ENCODE measurements around the gene PPT1. TPM values are rescaled to one million over a fixed set of nuclear protein-coding genes. Genes with fewer than 3 reads are reported as not detected.
A peak's percentile ranks its signal among the peaks of the same experiment; 100 is the strongest.

Gene PPT1
- total and polyA plus RNA-seq, 2 experiments from 2014 or later, result 67.4 to 202 TPM

- peaks cover 43% of the 10 kb centered on the region for H3K79me2 ChIP-seq (replicated peaks; ENCODE audit: insufficient read depth)
- H3K36me3 ChIP-seq (ENCODE audit: insufficient read depth), result no peaks in the 10 kb centered on the region
- H3K9me3 Mint-ChIP-seq, result no peaks in the 10 kb centered on the region; the same call in 2 of the 3 replicates
- H3K27ac ChIP-seq (ENCODE audit: low read depth), result peak overlapping the region; percentile 100
- peak overlapping the region; percentile 96 for H3K4me3 ChIP-seq
- peaks cover 20% of the 10 kb centered on the region for H3K36me3 Mint-ChIP-seq (ENCODE audit: low read depth)
- H4K20me1 ChIP-seq (replicated peaks; ENCODE audit: insufficient read depth), result peaks cover 27% of the 10 kb centered on the region
- DNase-seq (ENCODE audit: low spot score), result peak; percentile 91
- H3K9me2 ChIP-seq (ENCODE audit: insufficient read depth), result no peaks in the 10 kb centered on the region
- H3K4me2 ChIP-seq, result peak overlapping the region; percentile 80
- H3K27me3 ChIP-seq (ENCODE audit: insufficient read depth), result no peaks in the 10 kb centered on the region
- peak overlapping the region; percentile 97 for H3K4me3 Mint-ChIP-seq
- peak overlapping the region; percentile 99 for H3K27ac Mint-ChIP-seq
- TF ChIP-seq POLR2AphosphoS5 (IDR thresholded peaks at IDR 0.05; ENCODE audit: low read depth) (peak; percentile 92), STAT1 (IDR thresholded peaks at IDR 0.05; ENCODE audit: unreplicated experiment) (no peak)
- peaks cover 21% of the 10 kb centered on the region for H3K4me1 Mint-ChIP-seq
- H3F3A ChIP-seq (replicated peaks; ENCODE audit: low read depth), result peaks cover 3% of the 10 kb centered on the region; the same call in 1 of the 2 replicates
- H2AFZ ChIP-seq, result no peak overlapping the region
- H3K27me3 Mint-ChIP-seq (ENCODE audit: insufficient read depth, low read depth, poor library complexity), result peaks cover 10% of the 10 kb centered on the region
- H3K4me1 ChIP-seq (ENCODE audit: insufficient read depth), result peaks cover 13% of the 10 kb centered on the region
- peak; percentile 82 for ATAC-seq
These were observed 57.1 kb downstream of the PPT1 start for GRCh38 chr1:40039757-40040510.

GRCh38 chr1:40039245-40039756, 57.8 kb downstream of the PPT1 start:
- Histone ChIP-seq H3F3A (replicated peaks; ENCODE audit: low read depth) (peaks cover 3% of the 10 kb centered on the region; the same call in 1 of the 2 replicates), H3K36me3 (ENCODE audit: insufficient read depth) (no peaks in the 10 kb centered on the region), H3K79me2 (replicated peaks; ENCODE audit: insufficient read depth) (peaks cover 36% of the 10 kb centered on the region), H3K27ac (ENCODE audit: low read depth) (peak overlapping the region; percentile 100), H2AFZ (no peak overlapping the region), H3K9me2 (ENCODE audit: insufficient read depth) (no peaks in the 10 kb centered on the region), H3K4me1 (ENCODE audit: insufficient read depth) (peaks cover 13% of the 10 kb centered on the region), H3K4me3 (peak overlapping the region; percentile 96), H4K20me1 (replicated peaks; ENCODE audit: insufficient read depth) (peaks cover 22% of the 10 kb centered on the region), H3K27me3 (ENCODE audit: insufficient read depth) (no peaks in the 10 kb centered on the region), H3K4me2 (peak overlapping the region; percentile 80)
- peak overlapping the region; percentile 99 for H3K27ac Mint-ChIP-seq
- no peaks in the 10 kb centered on the region; the same call in 2 of the 3 replicates for H3K9me3 Mint-ChIP-seq
- DNase-seq (ENCODE audit: low spot score) (no peak), ATAC-seq (no peak)
- peaks cover 21% of the 10 kb centered on the region for H3K4me1 Mint-ChIP-seq
- no peak for TF ChIP-seq ZNF114 (CRISPR knock-in tag; IDR thresholded peaks at IDR 0.05)
- no peak; a peak in 1 of 4 replicates for TF ChIP-seq CTCF (conservative IDR thresholded peaks at IDR 0.05; ENCODE audit: low read depth in 2 of 2)
- H3K36me3 Mint-ChIP-seq (ENCODE audit: low read depth), result peaks cover 20% of the 10 kb centered on the region
- peaks cover 10% of the 10 kb centered on the region for H3K27me3 Mint-ChIP-seq (ENCODE audit: insufficient read depth, low read depth, poor library complexity)
- peak overlapping the region; percentile 97 for H3K4me3 Mint-ChIP-seq

- Histone ChIP-seq H4K20me1 (replicated peaks; ENCODE audit: insufficient read depth) (peaks cover 19% of the 10 kb centered on the region), H3K27me3 (ENCODE audit: insufficient read depth) (no peaks in the 10 kb centered on the region), H3K4me2 (peak overlapping the region; percentile 80), H2AFZ (no peak overlapping the region), H3K27ac (ENCODE audit: low read depth) (peak overlapping the region; percentile 100), H3K79me2 (replicated peaks; ENCODE audit: insufficient read depth) (peaks cover 30% of the 10 kb centered on the region), H3K9me2 (ENCODE audit: insufficient read depth) (no peaks in the 10 kb centered on the region), H3K4me1 (ENCODE audit: insufficient read depth) (peaks cover 13% of the 10 kb centered on the region), H3K36me3 (ENCODE audit: insufficient read depth) (no peaks in the 10 kb centered on the region), H3F3A (replicated peaks; ENCODE audit: low read depth) (peaks cover 3% of the 10 kb centered on the region; the same call in 1 of the 2 replicates), H3K4me3 (peak overlapping the region; percentile 96; the same call in 1 of the 2 replicates)
- DNase-seq (ENCODE audit: low spot score) (no peak), ATAC-seq (no peak)
- H3K36me3 Mint-ChIP-seq (ENCODE audit: low read depth), result peaks cover 15% of the 10 kb centered on the region
- H3K9me3 Mint-ChIP-seq, result no peaks in the 10 kb centered on the region; the same call in 2 of the 3 replicates
- peak overlapping the region; percentile 12; the same call in 1 of the 2 replicates for H3K27ac Mint-ChIP-seq
- peaks cover 21% of the 10 kb centered on the region for H3K4me1 Mint-ChIP-seq
- peak overlapping the region; percentile 97 for H3K4me3 Mint-ChIP-seq
- H3K27me3 Mint-ChIP-seq (ENCODE audit: insufficient read depth, low read depth, poor library complexity), result peaks cover 10% of the 10 kb centered on the region
- TF ChIP-seq STAT1 (IDR thresholded peaks at IDR 0.05; ENCODE audit: unreplicated experiment) (no peak), ZNF331 (CRISPR knock-in tag; IDR thresholded peaks at IDR 0.05; ENCODE audit: low read depth) (no peak), ETS1 (IDR thresholded peaks at IDR 0.05) (no peak), CTCF (conservative IDR thresholded peaks at IDR 0.05; ENCODE audit: low read depth in 2 of 2) (no peak), POLR2AphosphoS5 (IDR thresholded peaks at IDR 0.05; ENCODE audit: low read depth) (no peak), NANOG (IDR thresholded peaks at IDR 0.05; ENCODE audit: borderline replicate concordance) (no peak)
These were observed 58.4 kb downstream of the PPT1 start for GRCh38 chr1:40038697-40039096.
